Chondrocyte (in vitro differentiated cells): ENCODE data around the gene PLEKHM2. TPM values are rescaled to one million over a fixed set of nuclear protein-coding genes. Genes with fewer than 3 reads are reported as not detected.

Experiments
- DNase-seq: peaks from one replicate; pipeline ENCODE4 v3.0.0; 2021; ENCODE audit warnings: mixed read lengths, low spot score
- H3K27ac Mint-ChIP-seq: one replicate; pipeline ENCODE4 v1.8.0; 2021; ENCODE audit warnings: mild to moderate bottlenecking, moderate library complexity, mixed read lengths; ENCODE audit not compliant: unreplicated experiment
- H3K27me3 Mint-ChIP-seq: 2 replicates; pipeline ENCODE4 v1.8.0; 2021; ENCODE audit warnings: low read depth, mixed read lengths
- H3K36me3 Mint-ChIP-seq: 2 replicates; pipeline ENCODE4 v1.8.0; 2021; ENCODE audit warnings: low read depth, mixed read lengths
- H3K4me1 Mint-ChIP-seq: 2 replicates; pipeline ENCODE4 v1.8.0; 2021; ENCODE audit warnings: low read depth, mild to moderate bottlenecking, mixed read lengths
- H3K4me3 Mint-ChIP-seq: one replicate; pipeline ENCODE4 v1.8.0; 2021; ENCODE audit warnings: mild to moderate bottlenecking, moderate library complexity, mixed read lengths; ENCODE audit not compliant: unreplicated experiment
- H3K9me3 Mint-ChIP-seq: 2 replicates; pipeline ENCODE4 v1.8.0; 2021; ENCODE audit warnings: low read depth, mixed read lengths
- total RNA-seq: library from RNA; stranded (reverse); gene quantifications from 3 replicates; pipeline ENCODE4 v1.2.1, GENCODE V29; 2021
- TF ChIP-seq, protein P1 (sequence below): fragments of 200-600 bp; sonication (generic); IDR thresholded peaks from 2 replicates; pipeline ENCODE4 v1.5.0; 2021; ENCODE audit warnings: antibody characterized with exemption, mild to moderate bottlenecking, moderate library complexity

PLEKHM2 gene
- total RNA-seq, 1 donor from 2014 or later, result 68.3 TPM

DNA sequence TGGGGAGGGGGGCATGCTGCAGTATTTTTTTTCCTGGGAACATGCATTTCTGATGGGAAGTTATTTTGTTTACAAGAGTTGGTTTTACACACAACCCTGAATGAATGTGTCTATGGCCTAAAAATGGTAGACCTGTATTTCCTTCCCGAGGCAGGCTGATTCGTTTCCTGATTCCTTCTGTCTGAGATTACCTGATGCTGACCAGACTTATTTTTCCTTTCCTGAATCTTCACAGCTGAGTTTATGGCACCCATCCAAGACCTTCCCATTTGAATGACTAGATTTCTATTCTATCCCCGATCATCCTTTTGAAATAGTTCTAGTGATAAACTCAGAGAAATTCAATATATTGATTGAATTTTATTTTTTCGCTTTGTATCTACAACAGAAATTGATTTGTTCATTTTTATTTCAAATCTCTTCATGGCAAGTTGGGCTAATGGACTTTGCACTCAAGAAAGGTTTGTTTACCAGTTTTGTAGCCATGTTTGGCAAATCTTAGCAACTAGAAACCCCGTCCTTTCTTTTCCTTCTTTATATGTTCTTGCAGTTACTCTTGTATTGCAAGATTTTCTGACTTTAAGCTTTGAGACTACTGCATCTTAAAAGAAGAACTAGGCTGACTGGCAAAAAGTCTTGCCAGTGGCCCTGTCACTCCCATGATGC is 15.9 kb upstream of the PLEKHM2 start:
- peaks cover 2% of the 10 kb centered on the region for H3K36me3 Mint-ChIP-seq
- H3K27ac Mint-ChIP-seq, result no peak overlapping the region
- TF ChIP-seq, protein P1, sequence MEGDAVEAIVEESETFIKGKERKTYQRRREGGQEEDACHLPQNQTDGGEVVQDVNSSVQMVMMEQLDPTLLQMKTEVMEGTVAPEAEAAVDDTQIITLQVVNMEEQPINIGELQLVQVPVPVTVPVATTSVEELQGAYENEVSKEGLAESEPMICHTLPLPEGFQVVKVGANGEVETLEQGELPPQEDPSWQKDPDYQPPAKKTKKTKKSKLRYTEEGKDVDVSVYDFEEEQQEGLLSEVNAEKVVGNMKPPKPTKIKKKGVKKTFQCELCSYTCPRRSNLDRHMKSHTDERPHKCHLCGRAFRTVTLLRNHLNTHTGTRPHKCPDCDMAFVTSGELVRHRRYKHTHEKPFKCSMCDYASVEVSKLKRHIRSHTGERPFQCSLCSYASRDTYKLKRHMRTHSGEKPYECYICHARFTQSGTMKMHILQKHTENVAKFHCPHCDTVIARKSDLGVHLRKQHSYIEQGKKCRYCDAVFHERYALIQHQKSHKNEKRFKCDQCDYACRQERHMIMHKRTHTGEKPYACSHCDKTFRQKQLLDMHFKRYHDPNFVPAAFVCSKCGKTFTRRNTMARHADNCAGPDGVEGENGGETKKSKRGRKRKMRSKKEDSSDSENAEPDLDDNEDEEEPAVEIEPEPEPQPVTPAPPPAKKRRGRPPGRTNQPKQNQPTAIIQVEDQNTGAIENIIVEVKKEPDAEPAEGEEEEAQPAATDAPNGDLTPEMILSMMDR, result no peak

GRCh38 chr1:15669074-15669473 is 15.0 kb upstream of the PLEKHM2 start:
- TF ChIP-seq, protein P1, result no peak
- Mint-ChIP-seq H3K9me3 (no peaks in the 10 kb centered on the region), H3K27ac (no peak overlapping the region), H3K36me3 (peaks cover 1% of the 10 kb centered on the region), H3K27me3 (no peaks in the 10 kb centered on the region), H3K4me3 (no peak overlapping the region), H3K4me1 (no peaks in the 10 kb centered on the region)
- no peak for DNase-seq

More for the DNA sequence above, 15.9 kb upstream of the PLEKHM2 start:
- Mint-ChIP-seq H3K4me3 (no peak overlapping the region), H3K27me3 (no peaks in the 10 kb centered on the region), H3K9me3 (no peaks in the 10 kb centered on the region), H3K4me1 (no peaks in the 10 kb centered on the region)
- DNase-seq, result no peak

DNA sequence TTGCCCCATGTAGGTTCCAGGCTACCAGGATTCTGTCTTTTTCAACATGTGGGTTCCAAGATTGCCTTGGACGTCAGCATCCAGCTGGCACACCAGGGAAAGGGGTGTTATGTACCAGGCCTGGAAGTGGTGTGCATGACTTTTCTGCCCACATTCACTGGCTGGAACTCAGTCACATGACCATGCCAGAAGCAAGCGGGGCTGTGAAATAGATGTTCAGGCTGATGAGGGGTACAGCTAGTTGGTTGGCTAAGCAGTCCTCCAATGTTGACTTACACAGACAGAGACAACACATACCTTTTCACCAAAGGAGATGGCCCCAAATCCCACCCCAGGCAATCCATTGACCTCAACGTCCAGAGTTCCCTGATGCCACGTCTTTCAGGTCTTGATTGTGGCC is 14.3 kb upstream of the PLEKHM2 start:
- DNase-seq, result no peak
- Mint-ChIP-seq H3K4me3 (no peak overlapping the region), H3K9me3 (no peaks in the 10 kb centered on the region), H3K27ac (no peak overlapping the region), H3K27me3 (no peaks in the 10 kb centered on the region), H3K4me1 (no peaks in the 10 kb centered on the region), H3K36me3 (peaks cover 1% of the 10 kb centered on the region)
- TF ChIP-seq, protein P1, result no peak

DNA sequence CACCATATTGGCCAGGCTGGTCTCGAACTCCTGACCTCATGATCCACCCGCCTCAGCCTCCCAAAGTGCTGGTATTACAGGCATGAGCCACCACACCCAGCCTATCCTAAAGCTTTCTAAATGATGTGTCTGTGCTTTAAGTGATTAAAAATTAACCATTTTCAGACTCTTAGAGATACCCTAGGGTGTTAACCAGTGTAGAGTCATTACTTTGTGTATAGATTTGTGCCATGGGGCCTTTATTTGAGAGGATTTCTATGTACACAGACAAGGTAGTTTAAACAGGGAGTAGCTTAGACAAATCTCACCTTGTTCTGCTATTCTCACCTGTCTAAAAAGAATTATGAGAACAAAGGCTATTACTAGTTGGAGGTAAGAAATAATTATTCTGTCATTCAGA is 12.7 kb upstream of the PLEKHM2 start:
- no peaks in the 10 kb centered on the region for H3K4me1 Mint-ChIP-seq
- no peaks in the 10 kb centered on the region for H3K27me3 Mint-ChIP-seq
- no peak overlapping the region for H3K4me3 Mint-ChIP-seq
- TF ChIP-seq, protein P1, result no peak
- no peak for DNase-seq
- H3K36me3 Mint-ChIP-seq, result peaks cover 1% of the 10 kb centered on the region
- no peaks in the 10 kb centered on the region for H3K9me3 Mint-ChIP-seq
- no peak overlapping the region for H3K27ac Mint-ChIP-seq

GRCh38 chr1:15674386-15675159 is 9.5 kb upstream of the PLEKHM2 start:
- H3K4me1 Mint-ChIP-seq, result peaks cover 4% of the 10 kb centered on the region
- no peaks in the 10 kb centered on the region for H3K27me3 Mint-ChIP-seq
- no peak overlapping the region for H3K27ac Mint-ChIP-seq
- DNase-seq, result no peak
- no peaks in the 10 kb centered on the region for H3K36me3 Mint-ChIP-seq
- no peak overlapping the region for H3K4me3 Mint-ChIP-seq
- TF ChIP-seq, protein P1, result no peak
- H3K9me3 Mint-ChIP-seq, result no peaks in the 10 kb centered on the region
